Colonic mucosa (tissue), 4 donors: Measurements from ENCODE around the gene SPRY1. TPM values are rescaled to one million over a fixed set of nuclear protein-coding genes. Genes with fewer than 3 reads are reported as not detected.

Experiments used
- DNase-seq: peaks from one replicate; pipeline ENCODE4 v3.0.0-alpha.2; 2020
- H3K27ac ChIP-seq: fragments of 200-600 bp; one replicate; pipeline ENCODE4 v1.8.0; 2021
- H3K27me3 ChIP-seq: fragments of 200-600 bp; one replicate; pipeline ENCODE4 v1.8.0; 2021
- H3K36me3 ChIP-seq: fragments of 200-600 bp; one replicate; pipeline ENCODE4 v1.8.0; 2021
- H3K4me1 ChIP-seq: fragments of 200-600 bp; one replicate; pipeline ENCODE4 v1.8.0; 2021; ENCODE audit warnings: mild to moderate bottlenecking
- H3K4me3 ChIP-seq: fragments of 200-600 bp; one replicate; pipeline ENCODE4 v1.8.0; 2021
- H3K9ac ChIP-seq, 2 donors: one replicate each; pipeline ENCODE4 v1.7.0; 2013; ENCODE audit warnings: control low read depth in 2 of 2, low read depth in 2 of 2, low read length in 2 of 2
- H3K9me3 ChIP-seq: fragments of 200-600 bp; one replicate; pipeline ENCODE4 v1.8.0; 2021
- intact Hi-C: fragments of 100-400 bp; cut with DNase I; formaldehyde crosslinking; loops from one replicate; pipeline ENCODE4 v1.14.1; 2022
- total RNA-seq, 2 donors: library from RNA; stranded (reverse); fragmentation: NEBNext Ultra II Directional in 1 of 2; extraction: Animal tissue kit (Norgen Biotek cat#: 25700) in 1 of 2; gene quantifications; one replicate each; pipeline ENCODE4 v1.2.1, GENCODE V29; 2021
- TF ChIP-seq, protein P1 (sequence below): fragments of 200-600 bp; IDR thresholded peaks from one replicate; pipeline ENCODE4 v1.8.0; 2022; ENCODE audit warnings: antibody characterized with exemption, mild to moderate bottlenecking
- donor health status: healthy.
- donor health status: DM: no; HTN: no; CAD: no.
- donor health status: DM: no; HTN: no; CAD: no.

SPRY1 gene
- total RNA-seq, 2 donors from 2014 or later, result 23.8 to 34.2 TPM

- Histone ChIP-seq H3K36me3 (no peaks in the 10 kb centered on the region), H3K9ac (no peak overlapping the region), H3K4me1 (no peaks in the 10 kb centered on the region), H3K27ac (no peak overlapping the region), H3K4me3 (no peak overlapping the region), H3K27me3 (no peaks in the 10 kb centered on the region), H3K9me3 (no peaks in the 10 kb centered on the region)
- DNase-seq, result no peak
- TF ChIP-seq, protein P1, sequence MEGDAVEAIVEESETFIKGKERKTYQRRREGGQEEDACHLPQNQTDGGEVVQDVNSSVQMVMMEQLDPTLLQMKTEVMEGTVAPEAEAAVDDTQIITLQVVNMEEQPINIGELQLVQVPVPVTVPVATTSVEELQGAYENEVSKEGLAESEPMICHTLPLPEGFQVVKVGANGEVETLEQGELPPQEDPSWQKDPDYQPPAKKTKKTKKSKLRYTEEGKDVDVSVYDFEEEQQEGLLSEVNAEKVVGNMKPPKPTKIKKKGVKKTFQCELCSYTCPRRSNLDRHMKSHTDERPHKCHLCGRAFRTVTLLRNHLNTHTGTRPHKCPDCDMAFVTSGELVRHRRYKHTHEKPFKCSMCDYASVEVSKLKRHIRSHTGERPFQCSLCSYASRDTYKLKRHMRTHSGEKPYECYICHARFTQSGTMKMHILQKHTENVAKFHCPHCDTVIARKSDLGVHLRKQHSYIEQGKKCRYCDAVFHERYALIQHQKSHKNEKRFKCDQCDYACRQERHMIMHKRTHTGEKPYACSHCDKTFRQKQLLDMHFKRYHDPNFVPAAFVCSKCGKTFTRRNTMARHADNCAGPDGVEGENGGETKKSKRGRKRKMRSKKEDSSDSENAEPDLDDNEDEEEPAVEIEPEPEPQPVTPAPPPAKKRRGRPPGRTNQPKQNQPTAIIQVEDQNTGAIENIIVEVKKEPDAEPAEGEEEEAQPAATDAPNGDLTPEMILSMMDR, result peak; percentile 35
- intact Hi-C loops, result no loop called here
These were observed 5.6 kb upstream of the SPRY1 start for GRCh38 chr4:123390846-123391456.

GRCh38 chr4:123393721-123394120 lies 2.9 kb upstream of the SPRY1 start:
- intact Hi-C loops, result no loop called here
- no peaks in the 10 kb centered on the region for H3K27me3 ChIP-seq
- H3K9ac ChIP-seq, result no peak overlapping the region
- DNase-seq, result no peak
- TF ChIP-seq, protein P1, result no peak
- H3K4me3 ChIP-seq, result no peak overlapping the region
- H3K4me1 ChIP-seq, result no peaks in the 10 kb centered on the region
- H3K36me3 ChIP-seq, result no peaks in the 10 kb centered on the region
- no peak overlapping the region for H3K27ac ChIP-seq
- no peaks in the 10 kb centered on the region for H3K9me3 ChIP-seq

GRCh38 chr4:123397144-123398065 lies 810 bp downstream of the SPRY1 start:
- Histone ChIP-seq H3K9me3 (no peaks in the 10 kb centered on the region), H3K36me3 (no peaks in the 10 kb centered on the region), H3K4me1 (no peaks in the 10 kb centered on the region), H3K9ac (peak overlapping the region; percentile 64 to 93), H3K27me3 (no peaks in the 10 kb centered on the region), H3K27ac (peak overlapping the region; percentile 95), H3K4me3 (peak overlapping the region; percentile 55)
- intact Hi-C loops, result no loop called here
- TF ChIP-seq, protein P1, result no peak
- peak; percentile 75 for DNase-seq

DNA sequence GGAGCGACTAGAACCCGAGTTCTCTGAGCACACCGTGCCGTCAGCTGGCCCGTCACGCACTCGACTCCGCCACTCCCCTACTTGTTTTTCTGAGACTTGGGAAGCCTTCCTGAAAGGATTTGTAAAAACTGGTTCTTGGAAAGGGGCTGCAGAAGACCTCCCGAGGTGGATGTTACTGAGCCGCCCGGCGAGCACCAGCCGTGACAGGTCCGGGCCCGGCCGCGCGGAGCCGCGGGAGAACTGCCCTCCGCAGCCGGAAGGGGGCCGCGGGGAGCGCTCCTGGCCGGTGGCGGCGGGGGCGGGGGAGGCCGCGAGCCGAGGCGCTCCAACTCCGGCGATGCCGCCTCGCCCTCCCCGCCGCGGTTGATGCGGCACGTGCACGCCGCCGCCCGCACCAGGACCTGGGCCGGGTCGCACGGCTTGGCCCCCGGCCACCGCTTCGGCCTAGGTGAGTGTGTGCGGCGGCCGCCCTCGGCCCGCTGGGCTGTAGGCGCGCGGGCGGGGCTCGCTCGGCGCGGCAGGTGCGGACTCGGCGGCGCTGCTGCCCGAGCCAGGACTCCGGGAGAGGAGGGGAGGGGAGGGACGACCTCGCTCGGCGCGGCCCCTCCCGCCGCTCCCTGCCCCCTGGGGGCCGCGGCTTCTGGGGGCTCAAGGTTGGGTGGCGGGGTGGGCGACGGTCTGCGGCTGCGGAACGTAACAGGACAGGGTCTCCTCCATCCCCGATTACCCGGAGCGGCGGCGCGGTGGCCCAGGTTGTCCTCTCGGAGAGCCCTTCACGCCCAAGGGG lies 1.7 kb downstream of the SPRY1 start:
- intact Hi-C loops, result no loop called here
- no peaks in the 10 kb centered on the region for H3K36me3 ChIP-seq

More for the DNA sequence above, 1.7 kb downstream of the SPRY1 start:
- Histone ChIP-seq H3K27me3 (no peaks in the 10 kb centered on the region), H3K4me3 (peak overlapping the region; percentile 55), H3K9me3 (no peaks in the 10 kb centered on the region), H3K9ac (peak overlapping the region; percentile 64 to 93), H3K27ac (peak overlapping the region; percentile 95), H3K4me1 (no peaks in the 10 kb centered on the region)
- TF ChIP-seq, protein P1, result peak; percentile 39
- peak; percentile 67 for DNase-seq
